GM23248 (cell line): ENCODE results near the gene TPBGL. TPM values are rescaled to one million over a fixed set of nuclear protein-coding genes. Genes with fewer than 3 reads are reported as not detected.

ENCODE experiments used
- DNase-seq: peaks from one replicate; pipeline ENCODE4 v3.0.0-alpha.2; 2015
- H2AFZ ChIP-seq: fragments of 200-600 bp; sonication (generic); 2 replicates; pipeline ENCODE4 v1.6.1; 2016; ENCODE audit warnings: antibody characterized with exemption
- H3F3A ChIP-seq: fragments of 200-600 bp; sonication (generic); 2 replicates; pipeline ENCODE4 v1.6.1; 2016; ENCODE audit warnings: mild to moderate bottlenecking, antibody characterized with exemption, mixed run types; ENCODE audit not compliant: insufficient read depth
- H3K27ac ChIP-seq: fragments of 200-600 bp; sonication (generic); 2 replicates; pipeline ENCODE4 v1.5.1; 2016; ENCODE audit warnings: mild to moderate bottlenecking
- H3K27me3 ChIP-seq: fragments of 200-600 bp; sonication (generic); replicated peaks from 2 replicates; pipeline ENCODE4 v1.6.1; 2016; ENCODE audit warnings: mild to moderate bottlenecking; ENCODE audit not compliant: insufficient read depth
- H3K36me3 ChIP-seq: fragments of 200-600 bp; sonication (generic); 2 replicates; pipeline ENCODE4 v1.6.1; 2016; ENCODE audit warnings: low read depth, mild to moderate bottlenecking
- H3K4me1 ChIP-seq: fragments of 200-600 bp; sonication (generic); 2 replicates; pipeline ENCODE4 v1.6.1; 2016; ENCODE audit warnings: mild to moderate bottlenecking; ENCODE audit not compliant: insufficient read depth
- H3K4me2 ChIP-seq: fragments of 200-600 bp; sonication (generic); one replicate; pipeline ENCODE4 v1.6.1; 2016; ENCODE audit warnings: mild to moderate bottlenecking; ENCODE audit not compliant: unreplicated experiment
- H3K4me3 ChIP-seq: fragments of 200-600 bp; sonication (generic); 2 replicates; pipeline ENCODE4 v1.5.1; 2016; ENCODE audit warnings: mild to moderate bottlenecking
- H3K79me2 ChIP-seq: fragments of 200-600 bp; sonication (generic); 2 replicates; pipeline ENCODE4 v1.6.1; 2016; ENCODE audit warnings: mild to moderate bottlenecking; ENCODE audit not compliant: insufficient read depth
- H3K9ac ChIP-seq: fragments of 200-600 bp; sonication (generic); 2 replicates; pipeline ENCODE4 v1.6.1; 2016; ENCODE audit warnings: mild to moderate bottlenecking
- H3K9me2 ChIP-seq: fragments of 200-600 bp; sonication (generic); 2 replicates; pipeline ENCODE4 v1.6.1; 2016; ENCODE audit warnings: mixed run types, mild to moderate bottlenecking, moderate library complexity; ENCODE audit not compliant: insufficient read depth
- H3K9me3 ChIP-seq: fragments of 200-600 bp; sonication (generic); one replicate; pipeline ENCODE4 v1.6.1; 2017; ENCODE audit warnings: low read depth
- H4K20me1 ChIP-seq: fragments of 200-600 bp; sonication (generic); 2 replicates; pipeline ENCODE4 v1.6.0; 2016; ENCODE audit not compliant: insufficient read depth
- EZH2 ChIP-seq: fragments of 200-600 bp; sonication (generic); IDR thresholded peaks from 2 replicates; pipeline ENCODE4 v1.6.1; 2018; ENCODE audit warnings: antibody characterized with exemption, mild to moderate bottlenecking; ENCODE audit not compliant: insufficient read depth, poor library complexity, severe bottlenecking
- EZH2phosphoT487 ChIP-seq: fragments of 200-600 bp; sonication (generic); IDR thresholded peaks from 2 replicates; pipeline ENCODE4 v1.6.1; 2018; ENCODE audit warnings: antibody characterized with exemption, moderate library complexity, mild to moderate bottlenecking, low read depth; ENCODE audit not compliant: insufficient read depth
- WGBS, 2 experiments: methylation state at CpG; one replicate each; pipeline ENCODE4 v1.1.6; 2015 to 2017; ENCODE audit warnings: low lambda C conversion rate in 2 of 2, low coverage in 1 of 2; ENCODE audit errors: missing lambda C conversion rate in 2 of 2; 5-methylcytosine and 5-hydroxymethylcytosine counted together
- in situ Hi-C: fragments of 300-500 bp; cut with MboI; formaldehyde crosslinking; loops from 2 replicates; pipeline ENCODE4 v1.15.0; 2020
- polyA plus RNA-seq: library from polyadenylated mRNA; unstranded; fragments of >200 nt; fragmentation: Nextera tagmentation; extraction: Ambion mirVana; gene quantifications from 2 replicates; pipeline ENCODE4 v1.2.1, GENCODE V29; 2016
- total RNA-seq: library from RNA; depleted of rRNA; stranded (reverse); fragments of >200 nt; shearing (Covaris generic); gene quantifications from 2 replicates; pipeline ENCODE4 v1.2.3, GENCODE V29; 2014

TPBGL gene
- total and polyA plus RNA-seq, 2 experiments from 2014 or later = not detected

DNA sequence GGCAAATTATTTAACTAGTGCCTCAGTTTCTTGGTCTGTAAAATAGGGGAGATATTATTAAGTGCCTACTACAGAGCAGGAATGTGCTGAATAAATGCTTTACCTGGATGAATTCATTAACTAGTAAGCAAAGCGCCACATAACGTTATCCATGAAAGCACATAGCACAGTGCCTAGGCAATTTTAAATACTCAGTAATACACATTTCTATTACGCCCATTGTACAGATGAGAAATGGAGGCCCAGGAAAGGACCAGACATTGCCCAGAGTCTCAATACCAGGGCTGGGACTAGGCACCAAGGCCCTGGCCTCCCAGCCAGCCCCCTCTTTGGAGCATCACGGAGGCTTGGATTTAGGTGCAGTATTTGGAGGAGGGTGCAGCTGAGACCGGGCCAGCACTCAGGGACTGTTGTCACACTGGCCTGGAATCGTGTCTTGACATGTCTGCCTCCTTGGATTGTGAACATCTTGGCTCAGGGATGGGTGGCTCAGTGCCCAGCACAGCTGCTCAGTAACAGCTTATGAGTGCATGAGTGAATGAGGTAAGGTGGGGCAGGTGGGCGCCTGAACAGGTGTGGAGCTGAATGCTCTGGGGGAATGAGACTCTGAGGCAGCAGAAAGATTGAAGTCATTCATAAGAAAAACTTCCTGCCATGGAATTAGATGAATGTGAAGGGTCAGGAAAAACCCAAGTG is 42.1 kb upstream of the TPBGL start:
- peaks cover 30% of the 10 kb centered on the region for H3K27me3 ChIP-seq

DNA sequence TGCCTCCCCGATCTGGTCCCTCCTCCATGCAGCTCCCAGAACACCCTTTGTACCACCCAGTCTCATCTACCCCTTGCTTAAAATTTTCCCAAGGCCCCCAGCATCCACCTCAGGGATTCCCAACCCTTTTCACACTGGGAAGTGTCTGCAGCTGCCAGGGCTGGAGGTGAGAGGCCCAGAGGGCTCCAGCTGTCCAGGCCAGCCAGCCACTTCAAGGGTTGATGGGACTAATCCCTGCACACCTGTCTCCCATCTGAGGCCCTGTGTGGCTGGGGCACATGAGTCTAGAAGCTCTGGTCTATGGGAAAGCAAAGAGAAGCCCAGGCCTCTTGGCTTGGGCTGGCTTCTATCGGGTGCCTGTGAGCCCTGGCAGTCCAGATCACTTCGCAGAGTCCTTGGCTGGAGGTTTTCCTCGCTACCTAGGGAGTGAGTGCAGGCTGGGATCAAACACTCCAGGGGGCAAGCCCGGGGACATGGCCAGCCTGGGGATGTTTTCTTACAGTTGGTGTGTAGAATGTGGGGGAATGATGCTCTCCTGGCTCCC is 41.1 kb upstream of the TPBGL start:
- no peak for DNase-seq
- H3F3A ChIP-seq = no peaks in the 10 kb centered on the region
- H3K27ac ChIP-seq = no peak overlapping the region
- no peak for TF ChIP-seq EZH2phosphoT487
- no peak for TF ChIP-seq EZH2
- WGBS, 2 experiments = 36 to 42% methylated on average over 5 of the region's 5 CpGs
- no peaks in the 10 kb centered on the region for H3K9me3 ChIP-seq
- H3K36me3 ChIP-seq = no peaks in the 10 kb centered on the region
- no peaks in the 10 kb centered on the region for H3K4me1 ChIP-seq
- no peak overlapping the region for H2AFZ ChIP-seq
- no peaks in the 10 kb centered on the region for H3K79me2 ChIP-seq
- in situ Hi-C loops = no loop called here
- H3K4me2 ChIP-seq = no peak overlapping the region
- peaks cover 23% of the 10 kb centered on the region for H3K27me3 ChIP-seq
- no peaks in the 10 kb centered on the region for H4K20me1 ChIP-seq
- H3K9ac ChIP-seq = no peak overlapping the region
- H3K4me3 ChIP-seq = no peak overlapping the region
- H3K9me2 ChIP-seq = no peaks in the 10 kb centered on the region

More for the DNA sequence above, 42.1 kb upstream of the TPBGL start:
- Histone ChIP-seq H4K20me1 (no peaks in the 10 kb centered on the region), H3K79me2 (no peaks in the 10 kb centered on the region), H3K4me1 (no peaks in the 10 kb centered on the region), H3K4me2 (no peak overlapping the region), H3K4me3 (no peak overlapping the region), H3F3A (no peaks in the 10 kb centered on the region), H3K9me3 (no peaks in the 10 kb centered on the region), H3K9me2 (no peaks in the 10 kb centered on the region), H2AFZ (no peak overlapping the region), H3K27ac (no peak overlapping the region), H3K36me3 (no peaks in the 10 kb centered on the region), H3K9ac (no peak overlapping the region)
- WGBS, 2 experiments = 70 to 72% methylated on average over 7 of the region's 7 CpGs
- in situ Hi-C loops = no loop called here
- TF ChIP-seq EZH2phosphoT487 = no peak
- no peak for TF ChIP-seq EZH2
- no peak for DNase-seq

DNA sequence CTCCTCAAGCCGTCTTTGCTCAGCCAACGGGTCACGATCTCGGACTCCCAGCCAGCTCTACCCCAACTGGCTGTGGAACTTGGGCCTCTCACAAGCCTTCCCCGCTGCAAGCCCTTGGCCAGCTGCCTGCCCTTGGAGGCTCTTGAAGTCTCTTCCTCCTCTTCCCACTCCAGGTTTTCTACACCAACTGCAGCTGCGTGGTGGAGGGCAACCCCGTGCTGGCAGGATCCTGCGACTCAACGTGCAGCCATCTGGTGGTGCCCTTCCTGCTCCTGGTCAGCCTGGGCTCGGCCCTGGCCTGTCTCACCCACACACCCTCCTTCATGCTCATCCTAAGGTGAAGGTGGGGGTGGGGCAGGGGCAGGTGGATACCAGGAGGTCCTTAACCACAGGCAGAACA is 40.5 kb upstream of the TPBGL start:
- H2AFZ ChIP-seq = no peak overlapping the region
- no peak for DNase-seq
- WGBS, 2 experiments = 77 to 78% methylated on average over 10 of the region's 10 CpGs
- no peaks in the 10 kb centered on the region for H3K4me1 ChIP-seq
- no peaks in the 10 kb centered on the region for H3K36me3 ChIP-seq
- H3K27me3 ChIP-seq = peaks cover 17% of the 10 kb centered on the region
- H4K20me1 ChIP-seq = no peaks in the 10 kb centered on the region
- in situ Hi-C loops = no loop called here
- no peak overlapping the region for H3K4me2 ChIP-seq
- H3F3A ChIP-seq = no peaks in the 10 kb centered on the region
- H3K4me3 ChIP-seq = no peak overlapping the region
- no peaks in the 10 kb centered on the region for H3K79me2 ChIP-seq
- no peak overlapping the region for H3K9ac ChIP-seq
- H3K9me3 ChIP-seq = no peaks in the 10 kb centered on the region
- no peak overlapping the region for H3K27ac ChIP-seq
- TF ChIP-seq EZH2 (no peak), EZH2phosphoT487 (no peak)
- no peaks in the 10 kb centered on the region for H3K9me2 ChIP-seq

DNA sequence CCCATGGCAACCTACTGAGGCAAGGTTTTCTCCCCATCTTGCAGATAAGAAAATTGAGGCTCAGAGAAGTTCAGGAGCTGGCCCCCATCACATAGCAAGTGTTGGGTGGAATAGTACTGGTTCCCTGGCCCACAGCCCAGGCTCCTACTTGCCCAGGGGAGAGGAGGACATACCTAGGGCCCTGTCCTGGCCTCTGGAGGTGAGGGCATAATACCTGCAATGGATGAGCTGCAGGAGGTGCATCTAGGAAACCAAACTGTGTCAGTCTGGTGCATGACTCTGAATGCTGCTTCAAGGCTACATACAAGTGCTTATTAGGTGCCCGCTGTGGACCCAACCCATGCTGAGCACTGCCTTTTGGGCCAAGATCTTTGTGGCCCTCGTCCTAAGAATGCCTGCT is 40.0 kb upstream of the TPBGL start:
- in situ Hi-C loops = no loop called here
- Histone ChIP-seq H3K27ac (no peak overlapping the region), H3K79me2 (no peaks in the 10 kb centered on the region), H2AFZ (no peak overlapping the region), H3K4me3 (no peak overlapping the region), H3F3A (no peaks in the 10 kb centered on the region), H3K36me3 (no peaks in the 10 kb centered on the region), H3K27me3 (peaks cover 14% of the 10 kb centered on the region), H3K9ac (no peak overlapping the region), H3K9me2 (no peaks in the 10 kb centered on the region), H3K4me2 (no peak overlapping the region), H3K4me1 (no peaks in the 10 kb centered on the region), H4K20me1 (no peaks in the 10 kb centered on the region), H3K9me3 (no peaks in the 10 kb centered on the region)
- no peak for DNase-seq
- WGBS, 2 experiments = 65 to 74% methylated on average over 2 of the region's 2 CpGs
- TF ChIP-seq EZH2phosphoT487 = no peak
- TF ChIP-seq EZH2 = no peak
